CD4-positive, alpha-beta T cell treated with Interleukin-2 at 100 ng/mL for 4 hours (primary cell): ENCODE data around the gene GNAQ.
"Not testable (repeated sequence)": the region's sequence is repeated elsewhere in the genome, so short reads cannot be mapped to it uniquely, and the experiment has no call there.

Experiments
- DNase-seq: peaks from one replicate; pipeline ENCODE4 v3.0.0-alpha.2; 2020; ENCODE audit warnings: low spot score

GNAQ gene

DNA sequence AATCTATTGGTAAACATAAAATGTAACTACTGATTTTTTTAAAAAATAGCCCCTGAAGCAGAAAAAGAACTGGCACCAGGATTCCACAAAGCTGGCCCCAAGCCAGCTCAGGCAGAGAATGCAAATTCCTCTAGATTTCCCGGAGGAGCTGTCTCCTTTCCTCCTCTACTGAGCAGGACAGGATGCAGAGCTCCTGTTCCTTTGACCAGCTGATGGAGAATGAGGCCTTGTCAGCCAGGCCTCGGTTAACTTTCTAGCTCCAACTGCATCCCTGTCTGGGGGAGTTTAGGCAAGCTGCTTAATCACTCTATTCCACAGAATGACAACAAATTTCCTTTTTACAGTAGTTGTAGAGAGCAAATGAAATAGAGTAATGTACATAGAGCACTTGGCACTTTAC lies 155.5 kb downstream of the GNAQ start:
- DNase-seq: no peak

DNA sequence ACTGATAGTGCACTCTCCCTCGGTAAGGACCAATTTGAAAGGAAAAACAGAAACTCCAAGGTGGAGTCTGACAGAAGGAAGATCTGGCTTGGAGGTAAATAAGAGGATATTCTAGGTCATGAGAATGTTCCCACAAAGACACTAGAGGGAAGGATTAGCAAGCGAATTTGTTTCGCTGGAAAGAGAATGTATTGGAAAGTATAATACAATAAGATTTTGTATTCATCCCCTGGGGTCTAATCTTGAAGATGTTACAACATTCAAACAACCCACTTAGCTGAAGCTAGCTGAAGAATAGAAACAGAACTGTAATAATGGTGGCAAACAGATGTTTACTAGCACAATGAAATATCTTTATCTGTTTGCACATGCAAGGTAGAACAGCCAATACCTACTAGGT lies 158.7 kb downstream of the GNAQ start:
- no peak for DNase-seq

- DNase-seq: no peak
These were observed 159.4 kb downstream of the GNAQ start for GRCh38 chr9:77872177-77872576.

DNA sequence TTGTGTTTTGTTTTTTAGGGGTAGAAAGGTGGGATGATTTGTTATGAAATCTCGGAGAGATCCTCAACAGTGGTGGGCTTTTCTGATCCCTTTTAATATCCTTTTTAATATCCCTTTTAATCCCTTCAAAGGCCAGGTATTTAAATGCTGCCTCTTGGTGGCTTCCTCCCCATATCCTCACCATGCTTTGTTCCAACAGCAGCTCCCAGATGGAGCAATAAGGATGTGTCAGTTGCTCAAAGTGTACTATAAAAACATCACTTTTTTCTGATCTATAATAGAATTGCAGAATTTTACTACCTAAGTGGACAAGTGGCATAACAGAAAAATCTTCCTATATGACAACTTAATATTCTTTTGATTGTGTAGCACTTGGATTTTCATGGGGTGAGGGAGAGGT lies 160.1 kb downstream of the GNAQ start:
- DNase-seq: no peak

- DNase-seq: no peak
These were observed 164.7 kb downstream of the GNAQ start for GRCh38 chr9:77866878-77867277.

GRCh38 chr9:77865385-77866047 lies 166.1 kb downstream of the GNAQ start:
- DNase-seq: no peak

DNA sequence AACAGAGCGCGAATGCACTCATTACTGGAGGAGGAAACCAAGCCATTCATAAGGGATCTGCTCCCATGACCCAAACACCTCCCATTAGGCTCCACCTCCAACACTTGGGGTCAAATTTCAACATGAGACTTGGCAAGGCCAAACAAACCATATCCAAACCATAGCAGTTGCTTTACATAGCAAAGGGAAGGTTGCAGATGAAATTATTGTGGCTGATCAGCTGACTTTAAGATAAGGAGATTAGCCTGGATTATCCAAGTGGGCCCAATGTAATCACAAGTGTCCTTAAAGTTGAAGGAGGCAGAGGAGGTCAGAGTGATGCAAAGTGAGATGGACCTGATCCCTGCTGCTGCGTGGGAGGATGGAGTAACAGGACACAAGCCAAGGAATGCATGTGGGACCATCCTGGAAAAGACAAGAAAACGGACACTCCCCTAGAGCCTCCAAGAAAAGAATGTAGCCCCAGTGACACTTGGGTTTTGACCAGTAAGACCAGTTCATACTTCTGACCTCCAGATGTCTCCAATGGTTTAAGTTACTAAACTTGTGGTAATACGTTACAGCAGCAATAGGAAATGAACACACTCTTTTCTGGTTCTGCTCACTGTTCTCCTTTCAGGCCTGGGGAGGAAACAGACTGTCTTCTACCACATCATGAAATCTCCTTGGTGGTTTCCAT lies 167.3 kb downstream of the GNAQ start:
- no peak for DNase-seq

DNA sequence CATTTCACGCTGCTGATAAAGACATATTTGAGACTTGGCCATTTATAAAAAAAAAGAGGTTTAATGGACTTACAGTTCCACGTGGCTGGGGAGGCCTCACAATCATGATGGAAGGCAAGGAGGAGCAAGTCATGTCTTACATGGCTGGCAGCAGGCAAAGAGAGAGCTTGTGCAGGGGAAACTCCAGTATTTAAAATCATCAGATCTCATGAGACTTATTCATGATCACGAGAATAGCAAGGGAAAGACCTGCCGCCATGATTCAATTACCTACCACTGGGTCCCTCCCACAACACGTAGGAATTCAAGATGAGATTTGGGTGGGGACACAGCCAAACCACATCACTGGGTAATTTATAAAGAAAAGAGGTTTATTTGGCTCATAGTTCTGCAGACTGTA lies 168.0 kb downstream of the GNAQ start:
- not testable (repeated sequence) for DNase-seq

DNA sequence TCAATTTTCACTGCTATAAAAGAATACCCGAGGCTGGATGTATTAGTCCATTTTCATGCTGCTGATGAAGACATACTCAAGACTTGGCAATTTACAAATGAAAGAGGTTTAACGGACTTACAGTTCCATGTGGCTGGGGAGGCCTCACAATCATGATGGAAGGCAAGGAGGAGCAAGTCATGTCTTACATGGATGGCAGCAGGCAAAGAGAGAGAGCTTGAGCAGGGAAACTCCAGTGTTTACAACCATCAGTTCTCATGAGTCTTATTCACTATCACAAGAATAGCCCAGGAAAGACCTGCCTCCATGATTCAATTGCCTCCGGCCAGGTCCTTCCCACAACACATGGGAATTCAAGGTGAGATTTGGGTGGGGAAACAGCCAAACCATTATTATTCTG lies 170.7 kb downstream of the GNAQ start:
- not testable (repeated sequence) for DNase-seq

- no peak for DNase-seq
These were observed 173.9 kb downstream of the GNAQ start for GRCh38 chr9:77857513-77858259.

GRCh38 chr9:77856615-77857014 lies 175.0 kb downstream of the GNAQ start:
- DNase-seq: no peak

- no peak for DNase-seq
These were observed 176.7 kb downstream of the GNAQ start for GRCh38 chr9:77854916-77855311.

GRCh38 chr9:77854258-77854915 lies 177.2 kb downstream of the GNAQ start:
- no peak for DNase-seq

- no peak for DNase-seq
These were observed 177.9 kb downstream of the GNAQ start for GRCh38 chr9:77853716-77854115.

GRCh38 chr9:77851882-77852595 lies 179.6 kb downstream of the GNAQ start:
- DNase-seq: no peak

GRCh38 chr9:77848897-77849296 lies 182.7 kb downstream of the GNAQ start:
- no peak for DNase-seq

DNA sequence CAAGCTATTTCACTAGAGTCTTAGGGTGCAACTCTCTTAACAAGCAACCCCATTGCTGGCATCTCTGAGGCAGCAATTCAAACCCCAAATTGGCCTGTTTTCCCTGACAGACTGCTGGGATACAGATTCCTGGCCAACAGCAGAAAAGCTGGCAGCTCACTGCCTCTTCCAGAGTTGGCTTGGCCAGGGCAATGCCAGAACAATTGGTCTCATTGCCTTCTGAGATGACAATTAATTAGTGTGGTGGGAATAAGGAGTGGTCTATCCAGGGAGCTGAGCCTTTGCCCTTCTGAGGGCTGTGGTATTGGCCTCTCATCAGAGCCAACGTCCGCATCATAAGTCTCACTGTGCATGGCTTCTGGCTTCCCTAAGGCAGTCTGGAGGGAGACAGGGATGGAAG lies 183.2 kb downstream of the GNAQ start:
- no peak for DNase-seq

DNA sequence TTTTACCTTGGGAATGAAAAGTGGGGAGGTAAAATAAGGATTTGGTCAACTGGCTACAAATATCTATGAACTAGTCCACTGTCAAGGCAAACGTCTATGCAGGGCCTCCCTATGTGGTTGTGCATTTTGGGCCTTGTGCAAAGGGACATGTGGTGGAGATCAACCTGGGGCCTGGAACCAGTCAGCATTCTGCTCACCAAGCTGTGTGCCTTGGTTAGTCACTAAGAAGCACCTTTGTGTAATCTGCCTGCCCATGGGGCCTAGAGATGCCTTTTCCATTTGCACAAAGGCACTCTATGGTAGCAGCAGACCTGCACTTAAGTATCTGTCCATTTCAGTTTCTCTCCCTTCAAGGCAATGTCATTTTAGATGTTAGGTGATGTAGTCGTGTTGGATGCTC lies 184.0 kb downstream of the GNAQ start:
- no peak for DNase-seq

GRCh38 chr9:77847059-77847499 lies 184.5 kb downstream of the GNAQ start:
- DNase-seq: no peak

GRCh38 chr9:77844415-77844814 lies 187.2 kb downstream of the GNAQ start:
- DNase-seq: no peak

DNA sequence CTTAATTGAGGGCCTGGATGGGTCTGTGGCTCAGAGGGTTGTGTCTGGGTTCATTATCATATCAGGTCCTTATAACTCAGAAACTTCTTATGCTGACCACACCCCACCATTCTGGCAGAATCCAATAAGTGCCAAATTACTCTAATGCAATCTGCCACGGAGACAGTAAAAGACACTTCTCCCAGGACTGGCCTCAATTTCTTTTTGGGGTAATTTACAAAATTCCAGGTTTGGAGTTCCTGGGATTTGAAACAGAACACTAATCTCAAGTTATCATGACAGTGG lies 187.8 kb downstream of the GNAQ start:
- DNase-seq: no peak
